ENCODE results near the gene IL1B.

The IL1B gene

GRCh38 chr2:112803691-112804521 lies 32.7 kb downstream of the IL1B start:
- no peak for DNase-seq (ENCODE audit: low spot score)

- DNase-seq (ENCODE audit: low spot score): no peak
Observed at GRCh38 chr2:112800881-112801583, 35.5 kb downstream of the IL1B start.

GRCh38 chr2:112798979-112799975 lies 37.3 kb downstream of the IL1B start:
- DNase-seq (ENCODE audit: low spot score): no peak

- DNase-seq (ENCODE audit: low spot score): no peak
Observed at GRCh38 chr2:112796486-112796885, 40.1 kb downstream of the IL1B start.

GRCh38 chr2:112795774-112796173 lies 40.8 kb downstream of the IL1B start:
- DNase-seq (ENCODE audit: low spot score): no peak

GRCh38 chr2:112794841-112795240 lies 41.7 kb downstream of the IL1B start:
- DNase-seq (ENCODE audit: low spot score): no peak

GRCh38 chr2:112794131-112794733 lies 42.3 kb downstream of the IL1B start:
- no peak for DNase-seq (ENCODE audit: low spot score)

- DNase-seq (ENCODE audit: low spot score): no peak
Observed at GRCh38 chr2:112793449-112793978, 43.1 kb downstream of the IL1B start.

- no peak for DNase-seq (ENCODE audit: low spot score)
Observed at GRCh38 chr2:112792419-112792818, 44.2 kb downstream of the IL1B start.

GRCh38 chr2:112791693-112792230 lies 44.8 kb downstream of the IL1B start:
- DNase-seq (ENCODE audit: low spot score): no peak

- DNase-seq (ENCODE audit: low spot score): no peak
Observed at GRCh38 chr2:112791019-112791418, 45.6 kb downstream of the IL1B start.

GRCh38 chr2:112790305-112790704 lies 46.3 kb downstream of the IL1B start:
- no peak for DNase-seq (ENCODE audit: low spot score)

GRCh38 chr2:112789186-112789585 lies 47.4 kb downstream of the IL1B start:
- DNase-seq (ENCODE audit: low spot score): no peak

- no peak for DNase-seq (ENCODE audit: low spot score)
Observed at GRCh38 chr2:112788653-112789052, 47.9 kb downstream of the IL1B start.

- no peak for DNase-seq (ENCODE audit: low spot score)
Observed at GRCh38 chr2:112787729-112788393, 48.7 kb downstream of the IL1B start.

GRCh38 chr2:112787294-112787693 lies 49.3 kb downstream of the IL1B start:
- DNase-seq (ENCODE audit: low spot score): no peak

- no peak for DNase-seq (ENCODE audit: low spot score)
Observed at GRCh38 chr2:112784199-112785189, 52.1 kb downstream of the IL1B start, which contains the start of gene IL1A. TSS of gene IL1A (minus strand) at chr2:112784493. CDS start at chr2:112783770, 723 bp downstream.

- DNase-seq (ENCODE audit: low spot score): no peak
Observed at GRCh38 chr2:112783187-112783714, 53.3 kb downstream of the IL1B start.

- DNase-seq (ENCODE audit: low spot score): no peak
Observed at GRCh38 chr2:112782234-112782799, 54.3 kb downstream of the IL1B start.
